ENCODE results near the gene ARRDC4. TPM values are rescaled to one million over a fixed set of nuclear protein-coding genes. Genes with fewer than 3 reads are reported as not detected.

Gene ARRDC4
- polyA plus RNA-seq, 1 experiment: 9.2 TPM

DNA sequence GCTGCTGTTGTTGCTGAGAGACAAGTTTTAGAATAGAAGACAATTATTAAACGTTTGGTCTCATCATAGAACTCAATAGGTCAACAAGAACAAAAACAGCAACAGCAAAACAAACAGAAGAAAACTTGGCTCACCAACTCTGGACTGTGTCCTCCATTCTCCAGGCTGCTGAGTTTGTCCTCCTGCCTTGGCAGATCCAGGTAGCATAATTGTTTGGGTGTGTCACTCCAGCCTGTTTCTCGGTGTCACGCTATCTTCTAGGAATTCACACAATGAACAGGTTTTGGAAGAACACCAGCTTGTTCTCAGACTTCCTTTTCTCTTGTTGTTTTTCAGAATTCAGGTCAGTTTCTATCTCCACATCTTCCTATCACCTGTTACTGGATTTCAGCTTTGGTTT lies 34.7 kb downstream of the ARRDC4 start:
- H3K27me3 ChIP-seq (ENCODE audit: control insufficient read depth, insufficient read depth, low read length): no peaks in the 10 kb centered on the region
- no peaks in the 10 kb centered on the region for H3K9me3 ChIP-seq (ENCODE audit: control insufficient read depth, insufficient read depth, low read length)
- ChIA-PET CTCF (no interaction called here), POLR2A (no interaction called here)
- no peak overlapping the region for H3K4me3 ChIP-seq (ENCODE audit: low read depth, low read length)
- H3K27ac ChIP-seq (ENCODE audit: low read depth, low read length): no peak overlapping the region
- no peak for DNase-seq (ENCODE audit: low read depth, low spot score)
- no peak for TF ChIP-seq CTCF (IDR thresholded peaks at IDR 0.05; ENCODE audit: low read depth, low read length)

DNA sequence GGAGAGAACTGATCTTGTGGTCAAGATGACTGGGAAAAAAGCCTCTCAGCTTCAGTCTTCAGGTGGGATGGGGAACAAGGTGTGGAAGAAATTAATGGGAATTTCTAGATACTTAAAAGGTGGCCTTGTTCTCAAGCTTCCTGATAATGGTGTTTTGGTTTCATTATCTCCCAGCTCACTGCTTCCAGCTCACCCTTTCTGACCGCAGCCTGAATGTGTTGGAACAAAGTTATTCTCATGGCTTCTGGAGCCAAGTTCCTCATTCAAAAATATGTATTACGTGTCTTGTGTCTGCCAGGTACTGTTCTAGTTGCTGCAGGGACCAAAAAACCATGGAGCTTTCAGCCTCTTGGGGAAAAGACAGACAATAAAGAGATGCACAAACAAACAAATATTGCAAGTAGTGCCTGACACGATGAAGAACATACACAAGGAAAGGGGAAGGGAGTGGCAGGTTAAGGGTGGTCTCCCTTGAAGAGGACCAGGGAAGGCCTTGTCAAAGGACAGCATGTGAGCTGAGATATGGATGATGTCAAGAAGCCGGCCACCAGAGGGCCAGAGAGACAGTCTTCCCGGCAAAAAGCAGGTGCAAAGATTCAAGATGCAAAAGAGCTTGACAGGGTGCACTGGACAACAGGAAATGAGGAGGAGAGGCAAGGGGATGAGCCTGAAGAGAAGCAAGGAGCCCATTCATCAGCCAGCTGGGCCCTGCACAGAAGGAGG lies 35.5 kb downstream of the ARRDC4 start:
- ChIA-PET CTCF (no interaction called here), POLR2A (no interaction called here)
- Histone ChIP-seq H3K27ac (ENCODE audit: low read depth, low read length) (no peak overlapping the region), H3K4me3 (ENCODE audit: low read depth, low read length) (no peak overlapping the region), H3K27me3 (ENCODE audit: control insufficient read depth, insufficient read depth, low read length) (no peaks in the 10 kb centered on the region), H3K9me3 (ENCODE audit: control insufficient read depth, insufficient read depth, low read length) (peaks cover 6% of the 10 kb centered on the region; the same call in 1 of the 2 replicates)
- DNase-seq (ENCODE audit: low read depth, low spot score): no peak
- no peak for TF ChIP-seq CTCF (IDR thresholded peaks at IDR 0.05; ENCODE audit: low read depth, low read length)

DNA sequence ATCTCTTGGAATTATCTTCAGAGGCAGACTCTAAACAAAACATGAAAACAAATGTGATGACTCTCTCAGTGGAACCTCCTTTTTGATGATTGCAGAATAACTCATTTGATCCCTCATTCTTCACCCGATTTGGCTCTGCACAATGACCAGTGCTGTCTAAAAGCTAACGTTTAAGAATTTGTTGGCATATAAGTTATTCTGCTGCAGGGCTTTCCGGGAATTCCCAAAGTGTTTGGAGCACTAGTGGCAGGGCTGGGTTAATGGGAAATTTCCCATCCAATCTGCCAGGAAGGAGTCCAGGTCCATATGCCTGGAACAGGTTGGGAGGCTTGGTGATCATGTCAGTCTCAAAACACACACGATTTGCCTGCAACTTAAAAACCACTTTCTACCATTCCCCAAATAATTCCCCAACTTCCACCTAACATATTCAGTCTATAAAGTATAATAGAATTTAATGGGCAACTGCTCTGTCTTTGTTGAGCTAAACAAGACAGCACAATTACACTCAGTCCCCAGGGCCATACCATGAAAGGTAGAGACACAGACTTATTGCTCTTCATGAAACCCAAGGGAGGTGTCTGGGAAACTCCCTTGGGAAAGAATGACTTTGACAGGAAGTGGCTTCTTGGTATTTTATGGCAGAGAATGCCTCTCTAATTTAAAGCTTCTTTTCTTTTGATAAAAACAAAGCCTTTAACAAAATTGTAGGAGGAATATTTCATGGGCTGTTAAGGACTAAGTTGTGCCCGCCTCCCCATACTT lies 38.0 kb downstream of the ARRDC4 start:
- Histone ChIP-seq H3K27ac (ENCODE audit: low read depth, low read length) (no peak overlapping the region), H3K9me3 (ENCODE audit: control insufficient read depth, insufficient read depth, low read length) (peaks cover 18% of the 10 kb centered on the region), H3K4me3 (ENCODE audit: low read depth, low read length) (no peak overlapping the region), H3K27me3 (ENCODE audit: control insufficient read depth, insufficient read depth, low read length) (no peaks in the 10 kb centered on the region)
- no peak for DNase-seq (ENCODE audit: low read depth, low spot score)
- POLR2A ChIA-PET: no interaction called here
- no peak for TF ChIP-seq CTCF (IDR thresholded peaks at IDR 0.05; ENCODE audit: low read depth, low read length)
- CTCF ChIA-PET: no interaction called here

GRCh38 chr15:98000249-98001203 lies 40.0 kb downstream of the ARRDC4 start:
- DNase-seq (ENCODE audit: low read depth, low spot score): no peak
- H3K27ac ChIP-seq (ENCODE audit: low read depth, low read length): no peak overlapping the region
- CTCF ChIA-PET: no interaction called here

More at GRCh38 chr15:98000249-98001203, 40.0 kb downstream of the ARRDC4 start:
- no peaks in the 10 kb centered on the region for H3K27me3 ChIP-seq (ENCODE audit: control insufficient read depth, insufficient read depth, low read length)
- H3K4me3 ChIP-seq (ENCODE audit: low read depth, low read length): no peak overlapping the region
- POLR2A ChIA-PET: no interaction called here
- peaks cover 18% of the 10 kb centered on the region for H3K9me3 ChIP-seq (ENCODE audit: control insufficient read depth, insufficient read depth, low read length)
- TF ChIP-seq CTCF (IDR thresholded peaks at IDR 0.05; ENCODE audit: low read depth, low read length): no peak

Data from AG04450 (cell line).